Measurements from ENCODE around the gene PAPSS2. TPM values are rescaled to one million over a fixed set of nuclear protein-coding genes. Genes with fewer than 3 reads are reported as not detected.

The PAPSS2 gene
- total RNA-seq, 2 donors from 2014 or later = 20.4 to 22.1 TPM

- Histone ChIP-seq H3K27ac (no peak overlapping the region), H3K4me1 (ENCODE audit: control insufficient read depth in 1 of 2, low read depth in 2 of 2) (no peaks in the 10 kb centered on the region), H3K9me3 (no peaks in the 10 kb centered on the region), H3K36me3 (no peaks in the 10 kb centered on the region), H3K27me3 (replicated peaks; ENCODE audit: insufficient read depth) (no peaks in the 10 kb centered on the region), H3K4me3 (no peak overlapping the region)
- no peak for DNase-seq (ENCODE audit: low spot score)
- no peak for ATAC-seq (ENCODE audit: insufficient number of reproducible peaks, low FRiP score, low read depth)
- no peak for TF ChIP-seq CTCF (IDR thresholded peaks at IDR 0.05)
Observed at GRCh38 chr10:87757685-87758084, 98.0 kb downstream of the PAPSS2 start.

GRCh38 chr10:87759551-87759950, 99.9 kb downstream of the PAPSS2 start:
- TF ChIP-seq CTCF (IDR thresholded peaks at IDR 0.05) = no peak
- H3K36me3 ChIP-seq = no peaks in the 10 kb centered on the region

GRCh38 chr10:87760195-87760905, 100.7 kb downstream of the PAPSS2 start:
- TF ChIP-seq CTCF (IDR thresholded peaks at IDR 0.05) = no peak
- Histone ChIP-seq H3K27ac (no peak overlapping the region), H3K4me3 (no peak overlapping the region), H3K4me1 (ENCODE audit: control insufficient read depth in 1 of 2, low read depth in 2 of 2) (no peaks in the 10 kb centered on the region), H3K27me3 (replicated peaks; ENCODE audit: insufficient read depth) (no peaks in the 10 kb centered on the region), H3K36me3 (no peaks in the 10 kb centered on the region), H3K9me3 (no peaks in the 10 kb centered on the region)
- ATAC-seq (ENCODE audit: insufficient number of reproducible peaks, low FRiP score, low read depth) = no peak
- DNase-seq (ENCODE audit: low spot score) = no peak

More at GRCh38 chr10:87759551-87759950, 99.9 kb downstream of the PAPSS2 start:
- no peaks in the 10 kb centered on the region for H3K27me3 ChIP-seq (replicated peaks; ENCODE audit: insufficient read depth)
- H3K27ac ChIP-seq = no peak overlapping the region
- no peaks in the 10 kb centered on the region for H3K4me1 ChIP-seq (ENCODE audit: control insufficient read depth in 1 of 2, low read depth in 2 of 2)
- no peak overlapping the region for H3K4me3 ChIP-seq
- ATAC-seq (ENCODE audit: insufficient number of reproducible peaks, low FRiP score, low read depth) = no peak
- DNase-seq (ENCODE audit: low spot score) = no peak
- H3K9me3 ChIP-seq = no peaks in the 10 kb centered on the region

- no peak for ATAC-seq (ENCODE audit: insufficient number of reproducible peaks, low FRiP score, low read depth)
- no peaks in the 10 kb centered on the region for H3K36me3 ChIP-seq
- no peak overlapping the region for H3K27ac ChIP-seq
- no peaks in the 10 kb centered on the region for H3K4me1 ChIP-seq (ENCODE audit: control insufficient read depth in 1 of 2, low read depth in 2 of 2)
- no peak for DNase-seq (ENCODE audit: low spot score)
- H3K27me3 ChIP-seq (replicated peaks; ENCODE audit: insufficient read depth) = no peaks in the 10 kb centered on the region
- no peak overlapping the region for H3K4me3 ChIP-seq
- TF ChIP-seq CTCF (IDR thresholded peaks at IDR 0.05) = no peak
- no peaks in the 10 kb centered on the region for H3K9me3 ChIP-seq
Observed at GRCh38 chr10:87761153-87761552, 101.5 kb downstream of the PAPSS2 start.

GRCh38 chr10:87761892-87762291, 102.2 kb downstream of the PAPSS2 start:
- TF ChIP-seq CTCF (IDR thresholded peaks at IDR 0.05) = no peak
- ATAC-seq (ENCODE audit: insufficient number of reproducible peaks, low FRiP score, low read depth) (no peak), DNase-seq (ENCODE audit: low spot score) (no peak)
- Histone ChIP-seq H3K27me3 (replicated peaks; ENCODE audit: insufficient read depth) (no peaks in the 10 kb centered on the region), H3K9me3 (no peaks in the 10 kb centered on the region), H3K4me3 (no peak overlapping the region), H3K4me1 (ENCODE audit: control insufficient read depth in 1 of 2, low read depth in 2 of 2) (no peaks in the 10 kb centered on the region), H3K36me3 (no peaks in the 10 kb centered on the region), H3K27ac (no peak overlapping the region)

Data from thoracic aorta (tissue), 2 donors.